GM18861 (cell line): ENCODE results near the gene ACSM3.
"Not testable (repeated sequence)": the region's sequence is repeated elsewhere in the genome, so short reads cannot be mapped to it uniquely, and the experiment has no call there.

Experiments
- ATAC-seq: cut with Tn5 transposase; IDR thresholded peaks from one replicate; pipeline ENCODE4 v1.9.1; 2021; ENCODE audit not compliant: unreplicated experiment

The ACSM3 gene

GRCh38 chr16:20805684-20806167 is 41.9 kb downstream of the ACSM3 start:
- not testable (repeated sequence) for ATAC-seq

- ATAC-seq = peak; percentile 67
These were observed 42.6 kb downstream of the ACSM3 start, which contains the start of the genes ERI2 and REXO5 for GRCh38 chr16:20806168-20807050. TSS of gene ERI2 (minus strand) at chr16:20806472. CDS start at chr16:20806430, 42 bp downstream. TSS of gene REXO5 (plus strand) at chr16:20806527. CDS start at chr16:20806954, 427 bp downstream.

- no peak for ATAC-seq
These were observed 44.0 kb downstream of the ACSM3 start for GRCh38 chr16:20807862-20808261.

- ATAC-seq = no peak
These were observed 48.1 kb downstream of the ACSM3 start for GRCh38 chr16:20811889-20812439.

- no peak for ATAC-seq
These were observed 48.7 kb downstream of the ACSM3 start for GRCh38 chr16:20812510-20812909.

GRCh38 chr16:20814784-20815183 is 51.0 kb downstream of the ACSM3 start:
- ATAC-seq = no peak

- ATAC-seq = no peak
These were observed 55.2 kb downstream of the ACSM3 start for GRCh38 chr16:20818929-20819585.

GRCh38 chr16:20821682-20822081 is 57.9 kb downstream of the ACSM3 start:
- ATAC-seq = no peak

GRCh38 chr16:20822521-20823325 is 58.9 kb downstream of the ACSM3 start:
- no peak for ATAC-seq

GRCh38 chr16:20826039-20826566 is 62.3 kb downstream of the ACSM3 start:
- no peak for ATAC-seq

GRCh38 chr16:20829536-20829935 is 65.7 kb downstream of the ACSM3 start:
- no peak for ATAC-seq

GRCh38 chr16:20830372-20830771 is 66.6 kb downstream of the ACSM3 start:
- ATAC-seq = no peak

- ATAC-seq = no peak
These were observed 69.3 kb downstream of the ACSM3 start for GRCh38 chr16:20833086-20833485.

GRCh38 chr16:20838240-20838639 is 74.4 kb downstream of the ACSM3 start:
- ATAC-seq = no peak

GRCh38 chr16:20839504-20839903 is 75.7 kb downstream of the ACSM3 start:
- ATAC-seq = no peak

- ATAC-seq = no peak
These were observed 80.2 kb downstream of the ACSM3 start for GRCh38 chr16:20844054-20844453.

GRCh38 chr16:20844588-20844987 is 80.8 kb downstream of the ACSM3 start:
- no peak for ATAC-seq

GRCh38 chr16:20846030-20846429 is 82.2 kb downstream of the ACSM3 start:
- no peak for ATAC-seq

- ATAC-seq = no peak
These were observed 82.7 kb downstream of the ACSM3 start for GRCh38 chr16:20846551-20846950.
